Measurements from ENCODE around the gene DYNC2I2.
"Not testable (repeated sequence)": the region's sequence is repeated elsewhere in the genome, so short reads cannot be mapped to it uniquely, and the experiment has no call there.

Gene DYNC2I2

GRCh38 chr9:128688501-128689292 lies 32.0 kb upstream of the DYNC2I2 start, which contains the start of gene SET:
Gene SET (plus strand): TSS chr9:128689222. CDS start chr9:128689583, 361 bp downstream.
- Histone ChIP-seq H3K27ac (peak within 1 kb of the TSS; percentile 88 to 98 (median 95)), H3K4me3 (peak within 1 kb of the TSS; percentile 66 to 87 (median 82))

DNA sequence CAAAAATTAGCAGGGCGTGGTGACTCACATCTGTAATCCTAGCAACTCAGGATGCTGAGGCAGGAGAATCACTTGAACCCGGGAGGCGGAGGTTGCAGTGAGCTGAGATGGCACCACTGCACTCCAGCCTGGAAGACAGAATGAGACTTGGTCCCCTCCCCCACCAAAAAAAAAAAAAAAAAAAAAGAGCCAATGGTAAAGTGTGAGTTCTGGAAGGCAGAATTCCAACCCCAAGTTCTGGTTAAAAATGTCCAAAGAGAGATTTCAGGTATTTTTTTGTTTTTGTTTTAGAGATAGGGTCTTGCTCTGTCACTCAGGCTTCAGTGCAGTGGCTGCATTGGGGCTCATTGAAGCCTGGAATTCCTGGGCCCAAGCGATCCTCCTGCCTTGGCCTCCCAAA lies 30.8 kb upstream of the DYNC2I2 start:
- Histone ChIP-seq H3K27ac (peak overlapping the region in 4 of 21 experiments; percentile 86 to 97 (median 95)), H3K4me3 (no peak overlapping the region)

- H3K4me3 ChIP-seq: peak overlapping the region in 4 of 7 experiments; percentile 0 to 69 (median 10)
- H3K27ac ChIP-seq: peak overlapping the region in 20 of 21 experiments; percentile 26 to 97 (median 88)
Observed at GRCh38 chr9:128685636-128686489, 29.2 kb upstream of the DYNC2I2 start.

- Histone ChIP-seq H3K27ac (peak overlapping the region; percentile 72 to 97 (median 88)), H3K4me3 (peak overlapping the region; percentile 39 to 70 (median 65))
Observed at GRCh38 chr9:128684325-128685199, 27.9 kb upstream of the DYNC2I2 start.

DNA sequence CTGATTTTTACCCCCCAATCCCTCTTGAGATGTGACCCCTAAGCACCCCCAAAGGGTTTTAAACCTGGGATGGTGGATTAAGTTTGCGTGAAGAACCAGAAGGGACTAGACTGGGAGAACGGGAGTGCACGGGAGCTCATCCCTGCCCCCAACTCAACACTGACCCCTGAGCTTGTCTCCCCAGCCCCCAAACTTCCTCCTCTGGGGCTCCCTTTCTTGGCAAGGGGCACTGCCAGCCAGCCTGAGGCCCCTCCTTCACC lies 27.3 kb upstream of the DYNC2I2 start:
- peak overlapping the region; percentile 72 to 97 (median 88) for H3K27ac ChIP-seq
- H3K4me3 ChIP-seq: peak overlapping the region; percentile 39 to 70 (median 65)

DNA sequence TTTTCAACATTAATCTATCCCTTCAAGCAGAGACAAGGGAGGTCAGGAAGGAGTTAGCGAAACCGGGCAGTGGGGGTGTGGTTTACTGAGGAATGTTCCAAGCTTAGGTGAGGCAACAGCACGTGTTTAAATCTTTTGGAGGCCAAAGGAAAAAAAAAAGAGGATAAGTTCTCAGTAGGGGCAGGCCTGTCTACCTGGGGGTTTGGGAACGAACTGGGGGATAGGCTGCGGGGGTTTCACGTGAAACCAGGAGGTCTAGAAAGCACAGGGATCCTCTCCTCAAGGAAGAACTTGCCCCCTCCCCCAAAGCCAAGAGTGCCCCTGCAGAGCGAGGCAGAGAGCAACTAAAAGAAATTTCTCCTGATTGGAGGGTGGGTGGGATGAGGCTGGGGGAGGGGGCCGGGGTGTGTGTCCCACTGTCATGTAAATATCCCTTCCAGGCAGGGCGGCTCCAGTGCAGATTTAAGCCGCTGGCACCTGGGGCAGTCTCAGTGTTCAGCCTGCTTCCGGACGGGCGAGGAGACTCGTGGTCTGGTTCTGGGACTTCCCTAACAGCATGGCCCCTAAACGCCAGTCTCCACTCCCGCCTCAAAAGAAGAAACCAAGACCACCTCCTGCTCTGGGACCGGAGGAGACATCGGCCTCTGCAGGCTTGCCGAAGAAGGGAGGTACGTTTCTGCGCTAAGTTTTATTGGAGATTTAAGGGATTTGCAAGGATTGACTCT lies 26.9 kb upstream of the DYNC2I2 start:
- Histone ChIP-seq H3K4me3 (peak overlapping the region; percentile 39 to 70 (median 65)), H3K27ac (peak overlapping the region; percentile 72 to 97 (median 88))

DNA sequence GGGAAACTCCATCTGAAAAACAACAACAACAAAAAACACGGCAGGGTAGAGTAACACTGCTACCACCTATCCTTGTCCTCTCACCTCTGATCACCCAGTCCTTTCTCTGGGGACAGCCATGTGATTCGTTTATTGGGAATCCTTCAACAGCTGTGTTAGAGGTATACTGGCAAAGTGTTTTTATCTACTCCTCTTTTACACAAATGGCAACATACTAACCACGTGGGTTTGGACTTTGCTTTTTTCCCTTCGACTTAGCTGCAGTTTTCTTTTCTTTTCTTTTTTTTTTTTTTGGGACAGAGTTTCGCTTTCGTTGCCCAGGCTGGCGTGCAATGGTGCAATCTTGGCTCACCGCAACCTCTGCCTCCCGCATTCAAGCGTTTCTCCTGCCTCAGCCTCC lies 21.1 kb upstream of the DYNC2I2 start:
- H3K27ac ChIP-seq: no peak overlapping the region
- H3K4me3 ChIP-seq: no peak overlapping the region

GRCh38 chr9:128675382-128675781 lies 18.7 kb upstream of the DYNC2I2 start:
- H3K27ac ChIP-seq: no peak overlapping the region
- no peak overlapping the region for H3K4me3 ChIP-seq

GRCh38 chr9:128669786-128670185 lies 13.1 kb upstream of the DYNC2I2 start:
- H3K27ac ChIP-seq: no peak overlapping the region
- no peak overlapping the region for H3K4me3 ChIP-seq

DNA sequence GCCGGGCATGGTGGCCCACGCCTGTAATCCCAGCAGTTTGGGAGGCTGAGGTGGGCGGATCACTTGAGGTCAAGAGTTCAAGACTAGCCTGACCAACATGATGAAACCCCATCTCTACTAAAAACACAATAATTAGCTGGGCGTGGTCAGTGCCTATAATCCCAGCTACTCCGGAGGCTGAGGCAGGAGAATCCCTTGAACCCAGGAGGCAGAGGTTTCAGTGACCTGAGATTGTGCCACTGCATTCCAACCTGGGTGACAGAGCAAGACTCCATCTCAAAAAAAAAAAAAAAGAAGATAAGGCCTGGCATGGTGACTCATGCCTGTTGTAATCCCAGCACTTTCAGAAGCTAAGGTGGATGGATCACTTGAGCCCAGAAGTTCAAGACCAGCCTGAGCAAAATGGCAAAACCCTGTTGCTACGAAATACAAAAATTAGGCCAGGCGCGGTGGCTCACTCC lies 9.9 kb upstream of the DYNC2I2 start:
- H3K27ac ChIP-seq, H3K4me3 ChIP-seq: not testable (repeated sequence)

- no peak overlapping the region for H3K4me3 ChIP-seq
- peak overlapping the region in 1 of 21 experiments; percentile 100 for H3K27ac ChIP-seq
Observed at GRCh38 chr9:128657796-128658195, 1.1 kb upstream of the DYNC2I2 start.

- peak overlapping the region; percentile 93 to 100 (median 99) for H3K27ac ChIP-seq
- H3K4me3 ChIP-seq: peak overlapping the region in 4 of 7 experiments; percentile 60 to 88 (median 76)
Observed at GRCh38 chr9:128657344-128657704, 677 bp upstream of the DYNC2I2 start.

DNA sequence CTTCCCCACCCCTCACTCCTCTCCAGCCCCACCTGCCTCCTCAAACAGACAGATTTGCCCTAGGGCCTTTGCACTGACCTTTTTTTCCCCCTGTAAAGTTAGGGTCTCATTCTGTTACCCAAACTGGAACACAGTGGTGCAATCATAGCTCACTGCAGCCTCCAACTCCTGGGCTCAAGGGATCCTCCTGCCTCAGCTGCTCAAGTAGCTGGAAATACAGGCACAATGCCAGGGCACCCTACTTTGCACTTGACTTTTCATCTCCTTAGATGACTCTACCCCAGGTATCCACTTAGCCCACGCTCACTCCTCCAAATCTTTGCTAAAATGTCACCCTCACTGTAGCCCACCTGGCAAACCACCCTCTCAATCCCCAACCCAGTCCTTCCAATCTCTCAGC lies 2.2 kb downstream of the DYNC2I2 start:
- no peak overlapping the region for H3K4me3 ChIP-seq
- H3K27ac ChIP-seq: no peak overlapping the region

GRCh38 chr9:128653908-128654307 lies 2.7 kb downstream of the DYNC2I2 start:
- Histone ChIP-seq H3K4me3 (no peak overlapping the region), H3K27ac (no peak overlapping the region)

DNA sequence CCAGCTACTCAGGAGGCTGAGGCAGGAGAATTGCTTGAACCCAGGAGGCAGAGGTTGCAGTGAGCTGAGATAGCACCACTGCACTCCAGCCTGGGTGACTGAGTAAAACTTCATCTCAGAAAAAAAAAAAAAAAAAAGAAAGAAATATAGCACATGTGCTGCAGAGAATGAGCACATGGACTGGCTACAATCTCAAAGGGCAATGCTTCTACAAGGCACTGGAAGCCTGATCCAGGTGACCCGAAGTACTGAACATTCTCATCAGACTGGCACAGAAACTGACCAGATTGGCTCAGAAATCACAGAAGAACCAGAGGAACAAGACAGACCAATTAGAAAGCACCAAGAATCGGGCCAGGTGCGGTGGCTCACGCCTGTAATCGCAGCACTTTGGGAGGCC lies 4.8 kb downstream of the DYNC2I2 start:
- no peak overlapping the region for H3K27ac ChIP-seq
- H3K4me3 ChIP-seq: no peak overlapping the region

DNA sequence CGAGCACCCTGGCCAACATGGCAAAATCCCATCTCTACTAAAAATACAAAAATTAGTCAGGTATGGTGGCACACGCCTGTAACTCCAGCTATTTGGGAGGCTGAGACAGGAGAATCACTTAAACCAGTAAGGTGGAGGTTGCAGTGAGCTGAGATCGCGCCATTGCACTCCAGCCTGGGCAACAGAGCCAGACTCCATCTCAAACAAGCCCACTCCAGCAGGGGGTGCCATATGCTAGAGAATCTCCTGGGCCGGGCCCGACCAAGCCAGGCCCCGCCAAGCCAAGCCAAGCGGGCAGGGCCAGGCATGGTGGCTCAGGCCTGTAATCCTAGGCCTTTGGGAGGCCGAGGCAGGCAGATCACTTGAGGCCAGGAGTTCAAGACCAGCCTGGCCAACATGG lies 8.4 kb downstream of the DYNC2I2 start:
- H3K27ac ChIP-seq, H3K4me3 ChIP-seq: not testable (repeated sequence)

GRCh38 chr9:128643519-128644300 lies 12.9 kb downstream of the DYNC2I2 start:
- no peak overlapping the region for H3K27ac ChIP-seq
- no peak overlapping the region for H3K4me3 ChIP-seq

DNA sequence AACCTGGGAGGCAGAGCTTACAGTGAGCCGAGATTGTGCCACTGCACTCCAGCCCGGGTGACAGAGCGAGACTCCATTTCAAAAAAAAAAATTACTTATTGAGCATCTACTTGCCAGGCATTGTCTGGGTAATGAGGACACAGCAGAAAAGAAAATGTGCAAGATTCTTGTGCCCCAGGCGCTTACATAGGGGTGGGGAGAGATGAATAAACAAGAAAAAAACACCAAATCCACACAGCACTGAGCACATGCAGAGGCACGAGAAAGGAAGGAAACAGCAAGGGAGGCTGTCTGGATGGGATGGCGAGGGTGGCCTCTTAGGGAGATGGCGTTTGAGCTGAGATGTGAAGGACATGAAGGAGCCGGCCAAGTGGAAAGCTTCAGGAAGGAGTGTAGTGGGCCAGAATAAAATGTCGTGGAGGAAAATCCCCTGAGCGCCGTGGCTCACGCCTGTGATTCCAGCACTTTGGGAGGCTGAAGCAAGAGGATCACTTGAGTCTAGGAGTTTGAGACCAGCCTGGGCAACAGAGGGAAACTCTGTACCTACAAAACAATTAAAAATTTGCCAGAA lies 13.9 kb downstream of the DYNC2I2 start:
- Histone ChIP-seq H3K4me3 (no peak overlapping the region), H3K27ac (no peak overlapping the region)

Measured in skin epidermis (tissue), 12 donors.